Natural killer cell (primary cell): ENCODE results near the gene DNM2. TPM values are rescaled to one million over a fixed set of nuclear protein-coding genes. Genes with fewer than 3 reads are reported as not detected.
A peak's percentile ranks its signal among the peaks of the same experiment; 100 is the strongest.
"Not testable (repeated sequence)": the region's sequence is repeated elsewhere in the genome, so short reads cannot be mapped to it uniquely, and the experiment has no call there.

Experiments
- ATAC-seq, 3 donors: fragments of 150-1000 bp in 2 of 3; fragments of 200-7000 bp in 1 of 3; cut with Tn5 transposase; 1 replicate in 1 of 3; 2 replicates in 2 of 3; pipeline ENCODE4 v1.10.0; 2021; ENCODE audit warnings: mild to moderate bottlenecking in 2 of 3, moderate library complexity in 2 of 3
- DNase-seq, 2 donors: peaks; one replicate each; pipeline versions ENCODE4 v3.0.0 to v3.0.0-alpha.2; 2013 to 2021; ENCODE audit warnings: mixed read lengths in 1 of 2
- H3K27ac ChIP-seq: one replicate; pipeline ENCODE4 v1.5.1; 2013; ENCODE audit warnings: mild to moderate bottlenecking, low read length
- H3K27me3 ChIP-seq: one replicate; pipeline ENCODE4 v1.6.1; 2013; ENCODE audit warnings: low read length; ENCODE audit not compliant: control insufficient read depth, insufficient read depth
- H3K36me3 ChIP-seq: one replicate; pipeline ENCODE4 v1.6.1; 2013; ENCODE audit warnings: low read length; ENCODE audit not compliant: control insufficient read depth, insufficient read depth
- H3K4me1 ChIP-seq: one replicate; pipeline ENCODE4 v1.6.1; 2013; ENCODE audit warnings: low read length; ENCODE audit not compliant: control insufficient read depth, insufficient read depth
- H3K4me3 ChIP-seq: one replicate; pipeline ENCODE4 v1.5.1; 2013; ENCODE audit warnings: low read length
- H3K9me3 ChIP-seq: one replicate; pipeline ENCODE4 v1.6.1; 2013; ENCODE audit warnings: low read length; ENCODE audit not compliant: control insufficient read depth, insufficient read depth
- H3K27ac Mint-ChIP-seq, 2 donors: one replicate each; pipeline ENCODE4 v1.8.0; 2022; ENCODE audit warnings: mild to moderate bottlenecking in 2 of 2, mixed read lengths in 2 of 2, moderate library complexity in 1 of 2
- H3K27me3 Mint-ChIP-seq, 2 donors: one replicate each; pipeline ENCODE4 v1.8.0; 2022; ENCODE audit warnings: low read depth in 2 of 2, mixed read lengths in 2 of 2
- H3K36me3 Mint-ChIP-seq: one replicate; pipeline ENCODE4 v1.8.0; 2022; ENCODE audit warnings: mixed read lengths
- H3K4me1 Mint-ChIP-seq, 2 donors: one replicate each; pipeline ENCODE4 v1.8.0; 2022; ENCODE audit warnings: mixed read lengths in 2 of 2
- H3K4me3 Mint-ChIP-seq: one replicate; pipeline ENCODE4 v1.8.0; 2022; ENCODE audit warnings: mild to moderate bottlenecking, moderate library complexity, mixed read lengths
- H3K9me3 Mint-ChIP-seq, 2 donors: one replicate each; pipeline ENCODE4 v1.8.0; 2022; ENCODE audit warnings: mixed read lengths in 2 of 2
- CTCF ChIP-seq: fragments of 200-600 bp; IDR thresholded peaks from one replicate; pipeline ENCODE4 v1.8.0; 2022; ENCODE audit warnings: antibody characterized with exemption
- WGBS: methylation state at CpG from one replicate; pipeline ENCODE4 v1.1.7; 2013; ENCODE audit warnings: missing lambda C conversion rate; ENCODE audit not compliant: insufficient coverage; 5-methylcytosine and 5-hydroxymethylcytosine counted together
- intact Hi-C: fragments of 100-400 bp; cut with micrococcal nuclease; formaldehyde crosslinking; loops from one replicate; pipeline ENCODE4 v1.14.2; 2022
- total RNA-seq, 4 donors: library from RNA; stranded (reverse); fragments of 120-200 nt in 1 of 4; gene quantifications; one replicate each; pipeline versions ENCODE4 v1.2.3 to v1.2.4, GENCODE V29; 2013 to 2022

DNM2 gene
- total RNA-seq, 3 donors from 2014 or later (not counting 1 experiment from before 2014, with no cell fraction given), result 419 to 491 (median 428) TPM

- 95% methylated on average over 10 of the region's 10 CpGs for WGBS
- Mint-ChIP-seq H3K27me3 (no peaks in the 10 kb centered on the region), H3K36me3 (no peaks in the 10 kb centered on the region), H3K4me3 (no peak overlapping the region), H3K27ac (no peak overlapping the region), H3K9me3 (no peaks in the 10 kb centered on the region), H3K4me1 (peaks cover 9 to 23% of the 10 kb centered on the region in 2 donors)
- DNase-seq (no peak), ATAC-seq (no peak)
- Histone ChIP-seq H3K4me3 (no peak overlapping the region), H3K9me3 (no peaks in the 10 kb centered on the region), H3K27me3 (no peaks in the 10 kb centered on the region), H3K36me3 (no peaks in the 10 kb centered on the region), H3K27ac (no peak overlapping the region), H3K4me1 (peaks cover 23% of the 10 kb centered on the region)
- intact Hi-C loops, result no loop called here
- TF ChIP-seq CTCF, result no peak
These were observed 148.6 kb downstream of the DNM2 start for GRCh38 chr19:10866495-10866894.

GRCh38 chr19:10868872-10869547 lies 151.1 kb downstream of the DNM2 start:
- no peaks in the 10 kb centered on the region for H3K9me3 ChIP-seq
- Mint-ChIP-seq H3K9me3 (no peaks in the 10 kb centered on the region), H3K27ac (peak overlapping the region in 1 of 2 donors; percentile 7), H3K4me3 (peak overlapping the region; percentile 37), H3K4me1 (peaks cover 16 to 35% of the 10 kb centered on the region in 2 donors), H3K36me3 (no peaks in the 10 kb centered on the region), H3K27me3 (no peaks in the 10 kb centered on the region)
- no peak overlapping the region for H3K27ac ChIP-seq
- intact Hi-C loops, result no loop called here
- ATAC-seq, result no peak
- no peak for TF ChIP-seq CTCF
- WGBS, result 94% methylated on average over 10 of the region's 10 CpGs
- peaks cover 33% of the 10 kb centered on the region for H3K4me1 ChIP-seq
- no peaks in the 10 kb centered on the region for H3K36me3 ChIP-seq
- no peak overlapping the region for H3K4me3 ChIP-seq
- no peak for DNase-seq
- no peaks in the 10 kb centered on the region for H3K27me3 ChIP-seq

- DNase-seq, result peak; percentile 20 to 26
- WGBS, result 96% methylated on average over 11 of the region's 11 CpGs
- H3K4me1 ChIP-seq, result peaks cover 26% of the 10 kb centered on the region
- intact Hi-C loops, result loop anchor here (2.0 kb wide), 1 partner anchor 33 kb away; the partner anchor contains the start of gene TMED1
- Mint-ChIP-seq H3K4me1 (peaks cover 9 to 27% of the 10 kb centered on the region in 2 donors), H3K4me3 (peak overlapping the region; percentile 74), H3K27ac (peak overlapping the region; percentile 61 to 73)
- H3K27me3 Mint-ChIP-seq, H3K9me3 Mint-ChIP-seq, H3K27me3 ChIP-seq, ATAC-seq, H3K27ac ChIP-seq, H3K9me3 ChIP-seq, H3K36me3 ChIP-seq, H3K4me3 ChIP-seq, H3K36me3 Mint-ChIP-seq: not testable (repeated sequence)
These were observed 152.0 kb downstream of the DNM2 start for GRCh38 chr19:10869872-10870311.

- Mint-ChIP-seq H3K27me3 (no peaks in the 10 kb centered on the region), H3K27ac (peak overlapping the region; percentile 61 to 73), H3K36me3 (no peaks in the 10 kb centered on the region), H3K9me3 (no peaks in the 10 kb centered on the region), H3K4me1 (peaks cover 9 to 27% of the 10 kb centered on the region in 2 donors), H3K4me3 (peak overlapping the region; percentile 74)
- WGBS, result 10% methylated on average over 22 of the region's 22 CpGs
- Histone ChIP-seq H3K9me3 (no peaks in the 10 kb centered on the region), H3K4me1 (peaks cover 26% of the 10 kb centered on the region), H3K27ac (peak overlapping the region; percentile 54), H3K4me3 (peak overlapping the region; percentile 19), H3K36me3 (no peaks in the 10 kb centered on the region), H3K27me3 (no peaks in the 10 kb centered on the region)
- intact Hi-C loops, result loop anchor here (2.0 kb wide), 1 partner anchor 34 kb away; the partner anchor contains the start of gene TMED1
- no peak for TF ChIP-seq CTCF
- DNase-seq (no peak), ATAC-seq (no peak)
These were observed 152.6 kb downstream of the DNM2 start for GRCh38 chr19:10870501-10870954.
